Subcutaneous abdominal adipose tissue (tissue), 5 donors: ENCODE data around the gene GTF2E1.
"Not testable (repeated sequence)": the region's sequence is repeated elsewhere in the genome, so short reads cannot be mapped to it uniquely, and the experiment has no call there.

Source experiments
- H3K27ac ChIP-seq: one replicate; pipeline ENCODE4 v1.7.0; 2013; ENCODE audit warnings: low read depth, mild to moderate bottlenecking, inconsistent platforms, low read length, moderate library complexity
- H3K27me3 ChIP-seq, 5 donors: one replicate each; pipeline ENCODE4 v1.7.0; 2013; ENCODE audit warnings: low read length in 5 of 5, inconsistent platforms in 1 of 5; ENCODE audit not compliant: control insufficient read depth in 5 of 5, insufficient read depth in 4 of 5
- H3K36me3 ChIP-seq, 5 donors: one replicate each; pipeline ENCODE4 v1.7.0; 2013; ENCODE audit warnings: low read length in 5 of 5; ENCODE audit not compliant: control insufficient read depth in 5 of 5, insufficient read depth in 5 of 5
- H3K4me1 ChIP-seq, 5 donors: one replicate each; pipeline ENCODE4 v1.7.0; 2013; ENCODE audit warnings: low read length in 5 of 5, mild to moderate bottlenecking in 3 of 5, moderate library complexity in 1 of 5; ENCODE audit not compliant: control insufficient read depth in 5 of 5, insufficient read depth in 5 of 5
- H3K4me3 ChIP-seq, 5 donors: one replicate each; pipeline ENCODE4 v1.7.0; 2013; ENCODE audit warnings: low read length in 5 of 5, low read depth in 1 of 5
- H3K9ac ChIP-seq, 5 donors: one replicate each; pipeline ENCODE4 v1.7.0; 2013; ENCODE audit warnings: low read length in 5 of 5, mild to moderate bottlenecking in 4 of 5, moderate library complexity in 3 of 5
- H3K9me3 ChIP-seq, 5 donors: one replicate each; pipeline ENCODE4 v1.7.0; 2013; ENCODE audit warnings: low read length in 5 of 5; ENCODE audit not compliant: control insufficient read depth in 5 of 5
- donor health status: healthy.
- donor health status: healthy.
- donor health status: healthy.
- donor health status: healthy.
- donor health status: healthy.

GTF2E1 gene

DNA sequence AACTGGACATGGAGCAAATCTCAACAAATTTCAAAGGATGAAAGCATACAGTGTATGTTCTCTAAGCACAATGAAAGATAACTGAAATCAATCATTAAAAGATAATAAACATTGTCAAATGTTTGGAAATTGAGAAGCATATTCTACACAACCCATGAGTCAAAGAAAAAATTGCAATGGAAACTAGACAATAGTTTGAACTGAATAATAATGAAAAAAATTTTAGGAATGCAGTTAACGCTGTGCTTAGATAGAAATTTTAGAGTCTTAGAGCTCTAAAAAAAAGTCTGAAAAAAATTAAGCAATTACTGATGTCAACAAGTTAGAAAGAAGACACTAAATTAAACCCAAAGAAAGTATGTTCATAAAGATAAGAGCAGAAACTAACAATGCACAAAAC lies 15.8 kb upstream of the GTF2E1 start:
- no peak overlapping the region for H3K9ac ChIP-seq
- no peaks in the 10 kb centered on the region for H3K4me1 ChIP-seq
- H3K36me3 ChIP-seq = peaks cover 2 to 24% (median 6%) of the 10 kb centered on the region in 5 donors
- no peak overlapping the region for H3K27ac ChIP-seq
- no peaks in the 10 kb centered on the region for H3K9me3 ChIP-seq
- no peaks in the 10 kb centered on the region for H3K27me3 ChIP-seq
- no peak overlapping the region for H3K4me3 ChIP-seq

- no peaks in the 10 kb centered on the region for H3K4me1 ChIP-seq
- H3K9me3 ChIP-seq = no peaks in the 10 kb centered on the region
- H3K27me3 ChIP-seq = no peaks in the 10 kb centered on the region
- no peak overlapping the region for H3K9ac ChIP-seq
- H3K27ac ChIP-seq = no peak overlapping the region
- peaks cover 2 to 24% (median 6%) of the 10 kb centered on the region in 5 donors for H3K36me3 ChIP-seq
- no peak overlapping the region for H3K4me3 ChIP-seq
Observed at GRCh38 chr3:120730576-120731542, 11.7 kb upstream of the GTF2E1 start.

DNA sequence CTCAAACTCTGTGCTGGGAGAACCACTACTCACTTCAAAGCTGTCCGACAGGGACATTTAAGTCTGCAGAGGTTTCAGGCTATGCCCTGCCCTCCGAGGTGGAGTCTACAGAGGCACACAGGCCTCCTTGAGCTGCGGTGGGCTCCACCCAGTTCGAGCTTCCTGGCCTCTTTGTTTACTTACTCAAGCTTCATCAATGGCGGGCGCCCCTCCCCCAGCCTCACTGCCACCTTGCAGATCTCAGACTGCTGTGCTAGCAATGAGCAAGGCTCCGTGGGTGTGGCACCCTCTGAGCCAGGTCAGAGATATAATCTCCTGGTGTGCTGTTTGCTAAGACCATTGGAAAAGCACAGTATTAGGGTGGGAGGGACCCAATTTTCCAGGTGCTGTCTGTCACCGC lies 4.5 kb upstream of the GTF2E1 start:
- H3K4me3 ChIP-seq, H3K36me3 ChIP-seq, H3K9me3 ChIP-seq, H3K27ac ChIP-seq, H3K9ac ChIP-seq, H3K27me3 ChIP-seq: not testable (repeated sequence)
- H3K4me1 ChIP-seq = peaks cover 2 to 12% (median 10%) of the 10 kb centered on the region in 5 donors

- peak overlapping the region; percentile 78 to 100 (median 99) for H3K4me3 ChIP-seq
- peak overlapping the region in 2 of 5 donors; percentile 90 to 99 for H3K9ac ChIP-seq
- peaks cover 2 to 32% (median 23%) of the 10 kb centered on the region in 5 donors for H3K4me1 ChIP-seq
- H3K27me3 ChIP-seq = no peaks in the 10 kb centered on the region
- H3K27ac ChIP-seq = no peak overlapping the region
- peaks cover 0 to 6% (median 0%) of the 10 kb centered on the region in 5 donors for H3K36me3 ChIP-seq
- no peaks in the 10 kb centered on the region for H3K9me3 ChIP-seq
Observed at GRCh38 chr3:120741320-120741719, 1.2 kb upstream of the GTF2E1 start.

GRCh38 chr3:120741837-120742197 lies 727 bp upstream of the GTF2E1 start:
- Histone ChIP-seq H3K9me3 (no peaks in the 10 kb centered on the region), H3K4me1 (peaks cover 2 to 32% (median 23%) of the 10 kb centered on the region in 5 donors), H3K9ac (peak overlapping the region; percentile 89 to 99 (median 99)), H3K27ac (peak overlapping the region; percentile 94), H3K4me3 (peak overlapping the region; percentile 78 to 100 (median 99)), H3K36me3 (peaks cover 0 to 6% (median 0%) of the 10 kb centered on the region in 5 donors), H3K27me3 (no peaks in the 10 kb centered on the region)

- Histone ChIP-seq H3K36me3 (peaks cover 0 to 5% (median 0%) of the 10 kb centered on the region in 5 donors), H3K27me3 (no peaks in the 10 kb centered on the region), H3K4me1 (peaks cover 2 to 32% (median 23%) of the 10 kb centered on the region in 5 donors), H3K9me3 (no peaks in the 10 kb centered on the region), H3K4me3 (peak overlapping the region; percentile 78 to 100 (median 99)), H3K27ac (peak overlapping the region; percentile 94), H3K9ac (peak overlapping the region; percentile 90 to 99 (median 99))
Observed at GRCh38 chr3:120742849-120743365, 363 bp downstream of the GTF2E1 start.

- H3K27me3 ChIP-seq = no peaks in the 10 kb centered on the region
- no peaks in the 10 kb centered on the region for H3K36me3 ChIP-seq
- peak overlapping the region; percentile 90 to 99 (median 99) for H3K9ac ChIP-seq
- H3K4me1 ChIP-seq = peaks cover 2 to 32% (median 23%) of the 10 kb centered on the region in 5 donors
- H3K9me3 ChIP-seq = no peaks in the 10 kb centered on the region
- H3K27ac ChIP-seq = peak overlapping the region; percentile 94
- peak overlapping the region; percentile 78 to 100 (median 99) for H3K4me3 ChIP-seq
Observed at GRCh38 chr3:120743556-120744195, 1.1 kb downstream of the GTF2E1 start.

GRCh38 chr3:120745466-120745865 lies 2.9 kb downstream of the GTF2E1 start:
- Histone ChIP-seq H3K27me3 (no peaks in the 10 kb centered on the region), H3K4me3 (no peak overlapping the region), H3K36me3 (peaks cover 0 to 1% (median under 1%) of the 10 kb centered on the region in 5 donors), H3K27ac (no peak overlapping the region), H3K9ac (peak overlapping the region in 1 of 5 donors; percentile 30), H3K4me1 (peaks cover 2 to 32% (median 23%) of the 10 kb centered on the region in 5 donors), H3K9me3 (no peaks in the 10 kb centered on the region)

- H3K9me3 ChIP-seq = no peaks in the 10 kb centered on the region
- no peak overlapping the region for H3K27ac ChIP-seq
- H3K4me3 ChIP-seq = no peak overlapping the region
- peaks cover 2 to 17% (median 8%) of the 10 kb centered on the region in 5 donors for H3K36me3 ChIP-seq
- peaks cover 0 to 9% (median 6%) of the 10 kb centered on the region in 5 donors for H3K4me1 ChIP-seq
- H3K9ac ChIP-seq = no peak overlapping the region
- H3K27me3 ChIP-seq = no peaks in the 10 kb centered on the region
Observed at GRCh38 chr3:120749843-120750242, 7.3 kb downstream of the GTF2E1 start.
